NCI-H2107 treated with DMSO at 0.1 percent for 48 hours (cell line): ENCODE results near the gene HADHA.

ENCODE experiments used
- DNase-seq: peaks from one replicate; lab custom pipeline; 2025; ENCODE audit not compliant: unreplicated experiment; lab: John Stamatoyannopoulos, UW

Gene HADHA

GRCh38 chr2:26144953-26145680, 99.3 kb downstream of the HADHA start:
- DNase-seq = peak; percentile 26

- DNase-seq = peak; percentile 64
Measured at GRCh38 chr2:26144031-26144430, 100.4 kb downstream of the HADHA start.

GRCh38 chr2:26141145-26141769, 103.2 kb downstream of the HADHA start:
- DNase-seq = no peak
